Loucy (cell line): ENCODE measurements around the gene BTAF1.

ENCODE experiments used
- H2AFZ ChIP-seq: fragments of 200-600 bp; sonication (generic); 2 replicates; pipeline ENCODE4 v1.6.0; 2016; ENCODE audit warnings: antibody characterized with exemption, mild to moderate bottlenecking, low read length, moderate library complexity
- H3F3A ChIP-seq: fragments of 200-600 bp; 2 replicates; pipeline ENCODE4 v1.6.0; 2016; ENCODE audit warnings: antibody characterized with exemption, low read depth, mild to moderate bottlenecking
- H3K27me3 ChIP-seq: fragments of 200-600 bp; sonication (generic); 2 replicates; pipeline ENCODE4 v1.6.1; 2014; ENCODE audit warnings: low read length, mild to moderate bottlenecking; ENCODE audit not compliant: insufficient read depth, poor library complexity, severe bottlenecking
- H3K36me3 ChIP-seq: fragments of 200-600 bp; sonication (generic); 2 replicates; pipeline ENCODE4 v1.6.1; 2016; ENCODE audit warnings: low read length; ENCODE audit not compliant: insufficient read depth
- H3K4me1 ChIP-seq: fragments of 200-600 bp; sonication (generic); 2 replicates; pipeline ENCODE4 v1.5.1; 2014; ENCODE audit warnings: low read length, mild to moderate bottlenecking; ENCODE audit not compliant: insufficient read depth, poor library complexity, severe bottlenecking
- H3K4me2 ChIP-seq: fragments of 200-600 bp; sonication (generic); 2 replicates; pipeline ENCODE4 v1.6.0; 2014; ENCODE audit warnings: antibody characterized with exemption, low read length, low read depth, mild to moderate bottlenecking; ENCODE audit not compliant: poor library complexity, severe bottlenecking
- H3K4me3 ChIP-seq: fragments of 200-600 bp; sonication (generic); 2 replicates; pipeline ENCODE4 v1.5.1; 2014; ENCODE audit warnings: low read length, mild to moderate bottlenecking, mixed read lengths; ENCODE audit not compliant: poor library complexity, severe bottlenecking
- H3K79me2 ChIP-seq: fragments of 200-600 bp; sonication (generic); 2 replicates; pipeline ENCODE4 v1.6.1; 2014; ENCODE audit warnings: low read length; ENCODE audit not compliant: insufficient read depth
- H3K9ac ChIP-seq: fragments of 200-600 bp; sonication (generic); 2 replicates; pipeline ENCODE4 v1.6.0; 2014; ENCODE audit warnings: mild to moderate bottlenecking, low read depth, low read length, moderate library complexity; ENCODE audit not compliant: poor library complexity, severe bottlenecking
- H3K9me2 ChIP-seq: fragments of 200-600 bp; sonication (generic); replicated peaks from 2 replicates; pipeline ENCODE4 v1.6.1; 2016; ENCODE audit warnings: low read depth, low read length, mixed read lengths
- H3K9me3 ChIP-seq: fragments of 200-600 bp; sonication (generic); 2 replicates; pipeline ENCODE4 v1.6.1; 2014; ENCODE audit warnings: mild to moderate bottlenecking, antibody characterized with exemption, low read length, low read depth; ENCODE audit not compliant: insufficient read depth
- H4K20me1 ChIP-seq: fragments of 200-600 bp; sonication (generic); 2 replicates; pipeline ENCODE4 v1.6.0; 2014; ENCODE audit warnings: antibody characterized with exemption, low read length, mild to moderate bottlenecking; ENCODE audit not compliant: insufficient read depth, poor library complexity, severe bottlenecking
- EZH2phosphoT487 ChIP-seq: fragments of 200-600 bp; IDR thresholded peaks from 2 replicates; pipeline ENCODE4 v1.6.1; 2018; ENCODE audit warnings: antibody characterized with exemption, mild to moderate bottlenecking, moderate library complexity, borderline replicate concordance
- TF ChIP-seq, protein P1 (sequence below): fragments of 200-600 bp; sonication (generic); conservative IDR thresholded peaks from 2 replicates; pipeline ENCODE4 v1.5.1; 2014; ENCODE audit warnings: mild to moderate bottlenecking, antibody characterized with exemption, low read length

Gene BTAF1

DNA sequence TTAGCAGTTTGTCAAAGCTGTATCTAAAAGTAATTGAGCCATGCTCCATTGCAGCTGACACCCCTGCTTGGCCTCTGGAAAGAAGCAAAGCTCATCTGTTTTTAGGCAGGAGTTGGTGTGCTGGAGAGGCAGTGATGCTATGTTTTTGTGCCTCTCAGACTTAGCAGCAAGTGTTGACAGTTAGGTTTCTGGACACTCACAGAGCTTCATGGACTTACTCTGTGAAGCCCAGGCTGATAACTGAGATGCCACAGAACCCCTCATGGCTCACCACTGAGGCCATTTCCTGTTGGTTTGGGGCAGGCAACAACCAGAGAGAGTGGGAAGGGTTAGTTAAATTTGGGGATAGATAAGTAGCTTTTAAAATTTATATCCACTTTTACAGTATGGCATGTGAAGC lies 59.8 kb downstream of the BTAF1 start:
- no peak for TF ChIP-seq EZH2phosphoT487
- H3K4me2 ChIP-seq: peak overlapping the region; percentile 45
- H3K9me2 ChIP-seq: no peaks in the 10 kb centered on the region
- H3K27me3 ChIP-seq: no peaks in the 10 kb centered on the region
- H3K79me2 ChIP-seq: no peaks in the 10 kb centered on the region
- no peaks in the 10 kb centered on the region for H4K20me1 ChIP-seq
- peaks cover 73% of the 10 kb centered on the region for H3K36me3 ChIP-seq
- H2AFZ ChIP-seq: no peak overlapping the region
- peak overlapping the region; percentile 25 for H3K9ac ChIP-seq
- no peaks in the 10 kb centered on the region for H3F3A ChIP-seq
- peaks cover 16% of the 10 kb centered on the region for H3K4me1 ChIP-seq
- no peak overlapping the region for H3K4me3 ChIP-seq
- H3K9me3 ChIP-seq: no peaks in the 10 kb centered on the region

DNA sequence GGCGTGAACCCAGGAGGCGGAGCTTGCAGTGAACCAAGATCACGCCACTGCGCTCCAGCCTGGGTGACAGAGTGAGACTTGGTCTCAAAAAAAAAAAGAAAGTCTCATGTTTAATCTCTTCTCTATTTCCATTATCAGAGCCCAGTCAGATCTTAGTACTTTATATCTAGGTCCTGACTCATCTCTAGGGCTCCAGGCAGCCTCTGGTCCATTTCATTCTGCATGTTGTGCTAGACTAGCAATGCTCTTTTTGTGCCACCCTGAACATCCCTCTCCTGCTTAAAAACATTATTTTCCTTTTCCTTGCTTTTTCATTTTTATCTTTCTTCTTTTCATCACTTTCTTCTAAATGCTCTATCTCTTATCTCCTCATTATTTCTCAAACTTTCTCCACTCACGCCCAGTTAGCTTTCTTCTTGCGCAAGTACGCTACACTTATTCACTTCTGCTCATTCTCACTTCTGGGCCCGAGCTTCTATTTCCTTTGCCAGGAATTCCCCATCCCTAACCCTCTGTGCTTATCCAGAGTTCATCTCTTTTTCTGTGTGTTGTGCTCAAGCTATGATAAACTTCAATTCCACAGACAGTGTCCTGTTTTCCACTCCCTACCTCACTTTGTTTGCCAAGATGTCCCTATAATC lies 63.9 kb downstream of the BTAF1 start:
- Histone ChIP-seq H3K79me2 (no peaks in the 10 kb centered on the region), H3K4me1 (peaks cover 14% of the 10 kb centered on the region), H4K20me1 (no peaks in the 10 kb centered on the region), H3F3A (no peaks in the 10 kb centered on the region), H3K4me3 (no peak overlapping the region), H3K4me2 (no peak overlapping the region), H2AFZ (no peak overlapping the region), H3K9me2 (no peaks in the 10 kb centered on the region), H3K9ac (no peak overlapping the region), H3K27me3 (no peaks in the 10 kb centered on the region), H3K9me3 (no peaks in the 10 kb centered on the region), H3K36me3 (peaks cover 70% of the 10 kb centered on the region)
- TF ChIP-seq EZH2phosphoT487: no peak
- TF ChIP-seq, protein P1, sequence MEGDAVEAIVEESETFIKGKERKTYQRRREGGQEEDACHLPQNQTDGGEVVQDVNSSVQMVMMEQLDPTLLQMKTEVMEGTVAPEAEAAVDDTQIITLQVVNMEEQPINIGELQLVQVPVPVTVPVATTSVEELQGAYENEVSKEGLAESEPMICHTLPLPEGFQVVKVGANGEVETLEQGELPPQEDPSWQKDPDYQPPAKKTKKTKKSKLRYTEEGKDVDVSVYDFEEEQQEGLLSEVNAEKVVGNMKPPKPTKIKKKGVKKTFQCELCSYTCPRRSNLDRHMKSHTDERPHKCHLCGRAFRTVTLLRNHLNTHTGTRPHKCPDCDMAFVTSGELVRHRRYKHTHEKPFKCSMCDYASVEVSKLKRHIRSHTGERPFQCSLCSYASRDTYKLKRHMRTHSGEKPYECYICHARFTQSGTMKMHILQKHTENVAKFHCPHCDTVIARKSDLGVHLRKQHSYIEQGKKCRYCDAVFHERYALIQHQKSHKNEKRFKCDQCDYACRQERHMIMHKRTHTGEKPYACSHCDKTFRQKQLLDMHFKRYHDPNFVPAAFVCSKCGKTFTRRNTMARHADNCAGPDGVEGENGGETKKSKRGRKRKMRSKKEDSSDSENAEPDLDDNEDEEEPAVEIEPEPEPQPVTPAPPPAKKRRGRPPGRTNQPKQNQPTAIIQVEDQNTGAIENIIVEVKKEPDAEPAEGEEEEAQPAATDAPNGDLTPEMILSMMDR: no peak

DNA sequence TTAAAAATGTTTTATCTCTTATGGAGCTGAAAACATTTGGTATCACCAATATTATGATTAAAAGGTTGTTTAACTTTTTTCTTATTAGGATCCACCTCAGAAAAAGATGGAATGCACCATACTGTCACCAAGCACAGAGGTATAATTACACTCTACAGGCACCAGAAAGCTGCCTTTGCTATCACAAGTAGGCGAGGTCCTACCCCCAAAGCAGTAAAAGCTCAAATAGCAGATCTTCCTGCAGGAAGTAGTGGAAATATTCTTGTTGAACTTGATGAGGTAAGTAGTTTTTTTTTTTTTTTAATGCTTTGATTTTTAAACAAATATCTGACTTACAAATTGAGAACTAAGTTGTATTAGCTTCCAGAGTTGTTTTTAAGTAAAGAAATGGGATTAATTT lies 68.5 kb downstream of the BTAF1 start:
- no peaks in the 10 kb centered on the region for H3K27me3 ChIP-seq
- no peaks in the 10 kb centered on the region for H3K4me1 ChIP-seq
- no peak overlapping the region for H2AFZ ChIP-seq
- TF ChIP-seq EZH2phosphoT487: no peak
- TF ChIP-seq, protein P1: no peak
- no peaks in the 10 kb centered on the region for H4K20me1 ChIP-seq
- H3K4me2 ChIP-seq: no peak overlapping the region
- H3K79me2 ChIP-seq: no peaks in the 10 kb centered on the region
- no peaks in the 10 kb centered on the region for H3F3A ChIP-seq
- H3K9me2 ChIP-seq: no peaks in the 10 kb centered on the region
- no peak overlapping the region for H3K4me3 ChIP-seq
- H3K9ac ChIP-seq: no peak overlapping the region
- H3K36me3 ChIP-seq: peaks cover 48% of the 10 kb centered on the region; the same call in 1 of the 2 replicates
- H3K9me3 ChIP-seq: no peaks in the 10 kb centered on the region

DNA sequence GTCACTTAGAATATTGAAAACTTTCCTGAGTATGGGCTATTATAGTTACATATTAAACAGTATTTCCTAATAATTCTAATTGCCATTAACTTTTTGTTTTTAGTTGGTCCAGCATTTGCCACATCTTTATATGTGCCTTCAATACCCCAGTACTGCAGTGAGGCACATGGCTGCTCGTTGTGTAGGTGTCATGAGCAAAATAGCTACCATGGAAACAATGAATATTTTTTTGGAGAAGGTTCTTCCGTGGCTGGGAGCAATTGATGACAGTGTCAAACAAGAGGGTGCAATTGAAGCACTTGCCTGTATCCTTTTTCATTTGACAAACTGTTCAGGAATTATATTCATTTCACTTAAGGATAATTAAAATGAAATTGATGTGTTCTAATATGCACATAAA lies 72.7 kb downstream of the BTAF1 start:
- H3F3A ChIP-seq: no peaks in the 10 kb centered on the region
- H3K9me3 ChIP-seq: no peaks in the 10 kb centered on the region
- H3K4me2 ChIP-seq: no peak overlapping the region
- H3K9ac ChIP-seq: no peak overlapping the region
- no peak overlapping the region for H3K4me3 ChIP-seq
- H3K9me2 ChIP-seq: no peaks in the 10 kb centered on the region
- peaks cover 41% of the 10 kb centered on the region; the same call in 1 of the 2 replicates for H3K36me3 ChIP-seq
- no peaks in the 10 kb centered on the region for H4K20me1 ChIP-seq
- H2AFZ ChIP-seq: no peak overlapping the region
- H3K27me3 ChIP-seq: no peaks in the 10 kb centered on the region
- H3K4me1 ChIP-seq: no peaks in the 10 kb centered on the region
- H3K79me2 ChIP-seq: no peaks in the 10 kb centered on the region
- TF ChIP-seq, protein P1: no peak
